Neuronal stem cell (in vitro differentiated cells): ENCODE results near the gene EIPR1.

Experiments
- DNase-seq: peaks from one replicate; pipeline ENCODE4 v3.0.0-alpha.2; 2013; ENCODE audit warnings: low spot score
- H2AFZ ChIP-seq: one replicate; pipeline ENCODE4 v1.6.1; 2013; ENCODE audit warnings: mild to moderate bottlenecking, low read length, inconsistent platforms
- H2AK5ac ChIP-seq: 2 replicates; pipeline ENCODE4 v1.6.1; 2013; ENCODE audit warnings: low read depth, mild to moderate bottlenecking, inconsistent platforms, low read length, moderate library complexity, mixed read lengths
- H2BK120ac ChIP-seq: 2 replicates; pipeline ENCODE4 v1.6.1; 2013; ENCODE audit warnings: low read depth, mild to moderate bottlenecking, inconsistent platforms, low read length, moderate library complexity, mixed read lengths
- H2BK12ac ChIP-seq: one replicate; pipeline ENCODE4 v1.6.1; 2013; ENCODE audit warnings: low read length, inconsistent platforms
- H2BK15ac ChIP-seq: 2 replicates; pipeline ENCODE4 v1.6.1; 2013; ENCODE audit warnings: mild to moderate bottlenecking, low read length, inconsistent platforms, mixed read lengths
- H2BK5ac ChIP-seq: one replicate; pipeline ENCODE4 v1.6.1; 2013; ENCODE audit warnings: inconsistent platforms, mild to moderate bottlenecking, low read length, moderate library complexity
- H3K14ac ChIP-seq: one replicate; pipeline ENCODE4 v1.6.1; 2013; ENCODE audit warnings: low read length, inconsistent platforms
- H3K18ac ChIP-seq: 2 replicates; pipeline ENCODE4 v1.6.1; 2013; ENCODE audit warnings: low read length, inconsistent platforms
- H3K23ac ChIP-seq: 2 replicates; pipeline ENCODE4 v1.6.1; 2013; ENCODE audit warnings: low read depth, mild to moderate bottlenecking, mixed read lengths, low read length, inconsistent platforms; ENCODE audit not compliant: poor library complexity
- H3K27ac ChIP-seq: replicated peaks from 3 replicates; pipeline ENCODE4 v1.5.1; 2013; ENCODE audit warnings: low read length, inconsistent platforms
- H3K27me3 ChIP-seq, 3 experiments: 2 replicates each; pipeline ENCODE4 v1.6.1; 2013; ENCODE audit warnings: low read length in 3 of 3, mild to moderate bottlenecking in 2 of 3, inconsistent platforms in 1 of 3, low read depth in 1 of 3, mixed read lengths in 1 of 3, moderate library complexity in 1 of 3; ENCODE audit not compliant: control insufficient read depth in 3 of 3, insufficient read depth in 3 of 3
- H3K36me3 ChIP-seq, 2 donors: replicated peaks in 1 of 2; 2 replicates each; pipeline ENCODE4 v1.6.1; 2013; ENCODE audit warnings: low read length in 2 of 2; ENCODE audit not compliant: control insufficient read depth in 2 of 2, insufficient read depth in 2 of 2
- H3K4ac ChIP-seq: 2 replicates; pipeline ENCODE4 v1.6.1; 2013; ENCODE audit warnings: inconsistent platforms, mild to moderate bottlenecking, low read length, moderate library complexity
- H3K4me1 ChIP-seq, 2 donors: 1 replicate in 1 of 2; 2 replicates in 1 of 2; pipeline ENCODE4 v1.6.1; 2013; ENCODE audit warnings: low read length in 2 of 2, low read depth in 1 of 2; ENCODE audit not compliant: control insufficient read depth in 2 of 2, insufficient read depth in 1 of 2
- H3K4me2 ChIP-seq: one replicate; pipeline ENCODE4 v1.6.1; 2013; ENCODE audit warnings: mild to moderate bottlenecking, low read length, inconsistent platforms; ENCODE audit not compliant: insufficient read depth, poor library complexity, severe bottlenecking
- H3K4me3 ChIP-seq, 2 donors: 2 replicates each; pipeline ENCODE4 v1.5.1; 2013; ENCODE audit warnings: low read length in 2 of 2, mild to moderate bottlenecking in 2 of 2, inconsistent platforms in 1 of 2, moderate library complexity in 1 of 2
- H3K79me1 ChIP-seq: one replicate; pipeline ENCODE4 v1.6.1; 2013; ENCODE audit warnings: low read depth, mild to moderate bottlenecking, inconsistent platforms, low read length, moderate library complexity
- H3K9ac ChIP-seq: one replicate; pipeline ENCODE4 v1.6.1; 2013; ENCODE audit warnings: mild to moderate bottlenecking, low read depth, low read length, inconsistent platforms; ENCODE audit not compliant: poor library complexity
- H3K9me3 ChIP-seq, 2 donors: replicated peaks in 1 of 2; 2 replicates each; pipeline versions ENCODE3 to v1.6.1; 2013; ENCODE audit warnings: low read length in 2 of 2, mild to moderate bottlenecking in 2 of 2, inconsistent platforms in 1 of 2, low read depth in 1 of 2, mixed read lengths in 1 of 2, moderate library complexity in 1 of 2; ENCODE audit not compliant: control insufficient read depth in 2 of 2, insufficient read depth in 1 of 2
- H4K8ac ChIP-seq: one replicate; pipeline ENCODE4 v1.6.1; 2013; ENCODE audit warnings: low read depth, mild to moderate bottlenecking, inconsistent platforms, low read length, moderate library complexity
- H4K91ac ChIP-seq: one replicate; pipeline ENCODE4 v1.6.1; 2013; ENCODE audit warnings: low read length, low read depth, mild to moderate bottlenecking, inconsistent platforms; ENCODE audit not compliant: poor library complexity
- WGBS, 2 donors: extraction: QIAGEN DNeasy Blood & Tissue Kit; methylation state at CpG; one replicate each; pipeline ENCODE4 v1.1.7; 2013; ENCODE audit warnings: missing lambda C conversion rate in 2 of 2, mixed read lengths in 1 of 2; ENCODE audit not compliant: insufficient read length in 2 of 2, insufficient replicate concordance in 1 of 2; ENCODE audit errors: extremely low coverage in 2 of 2; 5-methylcytosine and 5-hydroxymethylcytosine counted together

Gene EIPR1

DNA sequence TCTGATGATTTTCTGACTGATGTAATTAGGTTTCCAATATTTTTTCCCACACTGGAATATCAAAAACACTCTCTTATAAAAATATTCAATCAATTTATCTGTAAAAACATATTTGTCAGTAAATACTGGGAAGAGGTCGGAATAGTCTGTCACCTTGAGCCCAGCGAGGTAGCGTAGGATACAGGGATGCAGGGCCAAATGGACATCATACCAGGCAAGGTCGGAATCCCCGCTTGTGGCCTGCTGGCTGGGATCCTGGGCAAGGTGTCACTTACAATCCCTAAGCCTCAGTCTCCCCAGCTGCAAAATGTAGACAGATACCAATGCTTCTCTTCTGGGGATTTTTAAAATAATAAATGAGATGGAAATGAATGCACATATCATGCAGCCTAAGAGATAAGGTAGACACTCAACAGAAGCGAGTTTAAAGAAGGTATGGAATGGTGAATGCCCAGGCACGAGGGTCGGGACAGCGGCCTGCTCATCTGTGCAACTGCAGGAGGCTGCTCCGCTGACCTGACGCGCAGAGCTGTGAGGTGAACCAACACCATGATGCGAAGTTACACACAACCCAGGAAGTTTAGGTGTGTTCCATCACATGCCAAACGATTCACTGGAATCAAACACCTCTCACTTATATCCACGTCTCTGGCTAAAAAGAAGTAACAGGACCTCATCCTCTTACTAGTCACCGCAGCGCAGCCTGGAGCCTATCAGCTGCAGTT is 98.2 kb downstream of the EIPR1 start:
- H3K36me3 ChIP-seq, result no peaks in the 10 kb centered on the region
- H3K23ac ChIP-seq, result no peak overlapping the region
- H2BK120ac ChIP-seq, result no peak overlapping the region
- H4K91ac ChIP-seq, result no peak overlapping the region
- no peak overlapping the region for H3K14ac ChIP-seq
- peaks cover 0 to 7% of the 10 kb centered on the region in 2 donors for H3K9me3 ChIP-seq
- DNase-seq, result no peak
- no peak overlapping the region for H2AFZ ChIP-seq
- no peak overlapping the region for H2BK15ac ChIP-seq
- peaks cover 11 to 14% of the 10 kb centered on the region in 2 donors for H3K4me1 ChIP-seq
- H3K4me2 ChIP-seq, result no peak overlapping the region
- H3K79me1 ChIP-seq, result peaks cover 3% of the 10 kb centered on the region
- H2BK5ac ChIP-seq, result no peak overlapping the region
- H3K9ac ChIP-seq, result no peak overlapping the region
- H3K27ac ChIP-seq, result no peak overlapping the region
- no CpG with 5 or more reads among the region's 17 CpGs for WGBS, 2 donors
- H3K18ac ChIP-seq, result no peak overlapping the region
- no peak overlapping the region for H2AK5ac ChIP-seq
- no peak overlapping the region for H3K4ac ChIP-seq
- H2BK12ac ChIP-seq, result no peak overlapping the region
- H3K27me3 ChIP-seq, result no peaks in the 10 kb centered on the region
- peak overlapping the region in 1 of 2 donors; percentile 26 for H3K4me3 ChIP-seq
- H4K8ac ChIP-seq, result no peak overlapping the region

DNA sequence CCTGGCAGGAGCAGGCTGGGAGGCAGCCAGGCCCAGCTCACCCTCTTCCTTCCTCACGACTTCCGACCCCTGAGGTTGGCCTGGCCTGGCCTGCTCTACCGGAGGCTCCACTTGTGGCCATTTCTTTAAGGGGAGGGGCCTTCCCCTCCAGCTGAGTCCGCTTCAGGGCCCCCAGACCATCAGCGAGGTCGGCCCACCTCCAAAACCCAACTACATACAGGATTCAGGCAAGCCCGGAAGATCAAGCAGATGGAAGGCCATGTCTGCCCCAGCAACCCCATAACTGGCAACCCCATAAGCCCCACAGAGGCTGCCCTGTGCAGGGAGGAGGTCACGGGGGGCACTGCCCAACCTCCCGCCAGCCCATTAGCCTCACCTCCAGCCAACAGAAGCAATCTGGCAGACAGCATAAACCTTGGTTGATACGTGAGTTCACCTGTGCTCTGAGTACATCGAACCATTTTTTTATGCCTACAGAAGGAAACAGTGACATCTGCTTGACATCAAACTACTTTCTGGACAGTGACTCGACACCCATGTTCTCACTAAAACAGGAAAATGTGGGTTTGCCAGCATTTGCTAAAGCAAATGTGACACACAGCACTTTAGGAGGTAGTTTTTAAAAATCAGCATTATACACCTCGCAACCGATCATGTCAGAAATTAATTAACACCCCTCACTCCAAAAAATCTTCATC is 98.9 kb downstream of the EIPR1 start:
- H3K9ac ChIP-seq, result no peak overlapping the region
- no peaks in the 10 kb centered on the region for H3K36me3 ChIP-seq
- H2AK5ac ChIP-seq, result peak overlapping the region; percentile 44
- H2BK15ac ChIP-seq, result no peak overlapping the region
- WGBS, 2 donors, result no CpG with 5 or more reads among the region's 14 CpGs
- no peak for DNase-seq
- H3K4me1 ChIP-seq, result peaks cover 11 to 14% of the 10 kb centered on the region in 2 donors
- H3K27me3 ChIP-seq, result no peaks in the 10 kb centered on the region
- no peak overlapping the region for H4K91ac ChIP-seq
- H3K18ac ChIP-seq, result peak overlapping the region; percentile 49
- H3K79me1 ChIP-seq, result peaks cover 3% of the 10 kb centered on the region
- no peak overlapping the region for H3K4me2 ChIP-seq
- no peak overlapping the region for H3K27ac ChIP-seq
- no peak overlapping the region for H3K4me3 ChIP-seq
- H3K9me3 ChIP-seq, result peaks cover 2 to 13% of the 10 kb centered on the region in 2 donors
- no peak overlapping the region for H3K23ac ChIP-seq
- no peak overlapping the region for H4K8ac ChIP-seq
- no peak overlapping the region for H3K4ac ChIP-seq
- no peak overlapping the region for H3K14ac ChIP-seq
- no peak overlapping the region for H2BK12ac ChIP-seq
- no peak overlapping the region for H2BK120ac ChIP-seq
- H2AFZ ChIP-seq, result no peak overlapping the region
- H2BK5ac ChIP-seq, result no peak overlapping the region

DNA sequence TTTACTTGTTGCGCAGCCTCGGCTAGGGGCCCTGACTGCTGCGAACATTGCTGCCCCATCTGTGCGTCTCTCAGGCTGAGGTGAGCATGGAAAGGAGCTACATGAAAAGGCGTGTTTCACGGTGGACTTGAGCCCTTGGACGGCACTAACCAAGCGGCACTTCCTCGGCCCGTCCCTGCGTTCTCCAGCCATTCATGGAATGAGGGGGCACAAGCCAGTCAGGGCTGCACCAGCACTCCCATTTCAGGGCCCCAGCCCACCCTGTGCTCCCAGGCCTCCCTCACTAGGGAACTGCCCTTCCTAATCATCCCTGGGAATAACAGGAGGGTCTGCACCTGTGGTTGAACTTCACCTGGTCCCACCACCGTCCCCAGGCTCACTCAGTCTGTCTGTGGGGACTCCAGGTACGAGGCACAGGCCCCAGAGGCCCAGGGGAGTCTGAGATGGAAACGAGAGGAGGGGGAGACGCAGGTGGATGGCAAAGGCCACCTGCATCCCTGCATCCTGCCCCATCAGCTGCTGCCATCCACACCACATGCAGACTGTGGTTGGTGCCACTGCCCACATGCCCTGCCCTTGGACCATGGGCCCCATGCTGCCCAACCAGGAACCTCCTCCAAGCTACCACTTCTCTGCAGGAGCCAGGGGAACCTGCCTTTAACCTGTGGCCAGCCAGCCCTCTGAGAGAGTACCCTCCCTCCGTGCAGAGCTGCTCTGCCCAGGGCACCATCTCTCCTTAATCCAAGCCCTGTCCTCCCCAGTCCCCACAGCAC is 99.7 kb downstream of the EIPR1 start:
- Histone ChIP-seq H3K9me3 (peaks cover 2 to 13% of the 10 kb centered on the region in 2 donors), H3K23ac (peak overlapping the region; percentile 29), H2AK5ac (peak overlapping the region; percentile 44), H4K8ac (no peak overlapping the region), H2BK5ac (no peak overlapping the region), H2BK12ac (no peak overlapping the region), H3K14ac (no peak overlapping the region), H2AFZ (no peak overlapping the region), H3K4me3 (no peak overlapping the region), H3K27ac (no peak overlapping the region), H3K4me2 (no peak overlapping the region), H2BK15ac (no peak overlapping the region), H3K79me1 (no peaks in the 10 kb centered on the region), H3K4ac (no peak overlapping the region), H3K4me1 (peaks cover 10% of the 10 kb centered on the region in 2 donors), H3K9ac (no peak overlapping the region), H2BK120ac (no peak overlapping the region), H3K27me3 (no peaks in the 10 kb centered on the region), H4K91ac (no peak overlapping the region), H3K18ac (peak overlapping the region; percentile 49), H3K36me3 (no peaks in the 10 kb centered on the region)
- no CpG with 5 or more reads among the region's 16 CpGs for WGBS, 2 donors
- DNase-seq, result no peak
